B cell (primary cell): ENCODE measurements around the gene CCNF. TPM values are rescaled to one million over a fixed set of nuclear protein-coding genes. Genes with fewer than 3 reads are reported as not detected.

Experiments
- ATAC-seq: fragments of 200-7000 bp; cut with Tn5 transposase; one replicate; pipeline ENCODE4 v1.10.0; 2021; ENCODE audit warnings: low read depth, mild to moderate bottlenecking, moderate number of reproducible peaks, moderate library complexity
- CTCF ChIA-PET: fragments of 350-600 bp; sonication (Branson Sonifier 250); formaldehyde crosslinking; loops from one replicate; lab custom pipeline; 2021; ENCODE audit warnings: antibody characterized with exemption, inconsistent platforms; lab: Charles Lee
- POLR2A ChIA-PET: fragments of 350-600 bp; sonication (Branson Sonifier 250); formaldehyde crosslinking; loops from one replicate; lab custom pipeline; 2021; ENCODE audit warnings: antibody characterized with exemption; lab: Charles Lee
- DNase-seq: peaks from one replicate; pipeline ENCODE4 v3.0.0; 2013
- H2AFZ ChIP-seq: 2 replicates; pipeline ENCODE4 v1.6.1; 2012; ENCODE audit warnings: mild to moderate bottlenecking, low read depth, low read length; ENCODE audit not compliant: insufficient read depth, poor library complexity, severe bottlenecking
- H3K27ac ChIP-seq, 2 donors: 1 replicate in 1 of 2; 2 replicates in 1 of 2; pipeline ENCODE4 v1.5.1; 2012 to 2013; ENCODE audit warnings: low read length in 2 of 2, mild to moderate bottlenecking in 2 of 2, moderate library complexity in 1 of 2
- H3K27me3 ChIP-seq, 4 experiments: fragments of 200-600 bp in 1 of 4; sonication (generic) in 1 of 4; replicated peaks in 1 of 4; 1 replicate in 2 of 4; 2 replicates in 2 of 4; pipeline versions ENCODE4 v1.6.1 to v1.7.0; 2013 to 2016; ENCODE audit warnings: low read length in 3 of 4, mild to moderate bottlenecking in 2 of 4, mixed read lengths in 1 of 4, moderate library complexity in 1 of 4; ENCODE audit not compliant: insufficient read depth in 4 of 4, control insufficient read depth in 3 of 4; ENCODE audit errors: control extremely low read depth in 1 of 4
- H3K36me3 ChIP-seq, 2 experiments: replicated peaks in 1 of 2; 1 replicate in 1 of 2; 2 replicates in 1 of 2; pipeline versions ENCODE4 v1.6.1 to v1.7.1; 2013; ENCODE audit warnings: low read length in 1 of 2; ENCODE audit not compliant: insufficient read depth in 2 of 2, control insufficient read depth in 1 of 2; ENCODE audit errors: control extremely low read depth in 1 of 2, extremely low read depth in 1 of 2
- H3K4me1 ChIP-seq, 2 donors: fragments of 200-600 bp in 1 of 2; sonication (generic) in 1 of 2; 1 replicate in 1 of 2; 2 replicates in 1 of 2; pipeline versions ENCODE4 v1.5.1 to v1.6.1; 2013 to 2017; ENCODE audit warnings: low read length in 2 of 2; ENCODE audit not compliant: control insufficient read depth in 2 of 2, insufficient read depth in 2 of 2
- H3K4me2 ChIP-seq: replicated peaks from 2 replicates; pipeline ENCODE3; 2012; ENCODE audit warnings: mild to moderate bottlenecking, low read depth, low read length; ENCODE audit not compliant: poor library complexity, severe bottlenecking
- H3K4me3 ChIP-seq, 5 experiments: fragments of 200-600 bp in 1 of 5; sonication (generic) in 1 of 5; 1 replicate in 3 of 5; 2 replicates in 2 of 5; pipeline versions ENCODE4 v1.5.1 to v1.7.0; 2011 to 2016; ENCODE audit warnings: low read length in 4 of 5, mild to moderate bottlenecking in 4 of 5, low read depth in 2 of 5, control low read depth in 1 of 5, moderate library complexity in 1 of 5; ENCODE audit not compliant: insufficient read depth in 1 of 5; ENCODE audit errors: control extremely low read depth in 1 of 5, extremely low read depth in 1 of 5
- H3K79me2 ChIP-seq: fragments of 200-600 bp; sonication (generic); one replicate; pipeline ENCODE4 v1.6.0; 2016; ENCODE audit warnings: low read length; ENCODE audit not compliant: control insufficient read depth, insufficient read depth
- H3K9ac ChIP-seq: fragments of 200-600 bp; sonication (generic); 2 replicates; pipeline ENCODE4 v1.6.1; 2017; ENCODE audit warnings: mild to moderate bottlenecking, low read length, moderate library complexity
- H3K9me3 ChIP-seq, 3 donors: one replicate each; pipeline versions ENCODE4 v1.6.1 to v1.7.1; 2013; ENCODE audit warnings: low read length in 2 of 3; ENCODE audit not compliant: control insufficient read depth in 2 of 3, insufficient read depth in 1 of 3; ENCODE audit errors: control extremely low read depth in 1 of 3
- H4K20me1 ChIP-seq: 2 replicates; pipeline ENCODE4 v1.6.0; 2012; ENCODE audit warnings: mild to moderate bottlenecking, low read length; ENCODE audit not compliant: insufficient read depth, control insufficient read depth, poor library complexity, severe bottlenecking
- H3K27ac Mint-ChIP-seq: one replicate; pipeline ENCODE4 v1.8.0; 2021; ENCODE audit warnings: mixed read lengths
- H3K27me3 Mint-ChIP-seq: one replicate; pipeline ENCODE4 v1.8.0; 2021; ENCODE audit warnings: mixed read lengths
- H3K4me1 Mint-ChIP-seq: one replicate; pipeline ENCODE4 v1.8.0; 2021; ENCODE audit warnings: mixed read lengths
- H3K4me3 Mint-ChIP-seq: one replicate; pipeline ENCODE4 v1.8.0; 2021; ENCODE audit warnings: mixed read lengths
- H3K9me3 Mint-ChIP-seq: one replicate; pipeline ENCODE4 v1.8.0; 2022; ENCODE audit warnings: mixed read lengths; ENCODE audit not compliant: insufficient read depth
- EZH2 ChIP-seq: IDR thresholded peaks from 2 replicates; pipeline ENCODE4 v1.6.1; 2012; ENCODE audit warnings: borderline replicate concordance, low read depth, mild to moderate bottlenecking, moderate library complexity, low read length; ENCODE audit not compliant: insufficient read depth, poor library complexity, severe bottlenecking
- WGBS: methylation state at CpG from one replicate; pipeline ENCODE4 v1.1.5; 2013; ENCODE audit warnings: missing lambda C conversion rate; ENCODE audit not compliant: insufficient coverage; 5-methylcytosine and 5-hydroxymethylcytosine counted together
- intact Hi-C: fragments of 100-400 bp; cut with micrococcal nuclease; formaldehyde crosslinking; loops from one replicate; pipeline ENCODE4 v1.10.0; 2022
- polyA plus RNA-seq: library from polyadenylated mRNA; depleted of rRNA; stranded (reverse); fragments of >200 nt; gene quantifications from 2 replicates; pipeline ENCODE4 v1.2.3, GENCODE V29; 2012
- total RNA-seq, 2 donors: library from RNA; stranded (reverse); fragments of 120-200 nt in 1 of 2; gene quantifications; 1 replicate in 1 of 2; 2 replicates in 1 of 2; pipeline versions ENCODE4 v1.2.3 to v1.2.4, GENCODE V29; 2013 to 2022
- TF ChIP-seq, protein P1 (sequence below): fragments of 200-600 bp; IDR thresholded peaks from one replicate; pipeline ENCODE4 v1.8.0; 2022; ENCODE audit warnings: antibody characterized with exemption, mild to moderate bottlenecking

Gene CCNF
- total and polyA plus RNA-seq, 2 donors (not counting 1 experiment from before 2014, with no cell fraction given): 3.2 to 5.3 TPM

DNA sequence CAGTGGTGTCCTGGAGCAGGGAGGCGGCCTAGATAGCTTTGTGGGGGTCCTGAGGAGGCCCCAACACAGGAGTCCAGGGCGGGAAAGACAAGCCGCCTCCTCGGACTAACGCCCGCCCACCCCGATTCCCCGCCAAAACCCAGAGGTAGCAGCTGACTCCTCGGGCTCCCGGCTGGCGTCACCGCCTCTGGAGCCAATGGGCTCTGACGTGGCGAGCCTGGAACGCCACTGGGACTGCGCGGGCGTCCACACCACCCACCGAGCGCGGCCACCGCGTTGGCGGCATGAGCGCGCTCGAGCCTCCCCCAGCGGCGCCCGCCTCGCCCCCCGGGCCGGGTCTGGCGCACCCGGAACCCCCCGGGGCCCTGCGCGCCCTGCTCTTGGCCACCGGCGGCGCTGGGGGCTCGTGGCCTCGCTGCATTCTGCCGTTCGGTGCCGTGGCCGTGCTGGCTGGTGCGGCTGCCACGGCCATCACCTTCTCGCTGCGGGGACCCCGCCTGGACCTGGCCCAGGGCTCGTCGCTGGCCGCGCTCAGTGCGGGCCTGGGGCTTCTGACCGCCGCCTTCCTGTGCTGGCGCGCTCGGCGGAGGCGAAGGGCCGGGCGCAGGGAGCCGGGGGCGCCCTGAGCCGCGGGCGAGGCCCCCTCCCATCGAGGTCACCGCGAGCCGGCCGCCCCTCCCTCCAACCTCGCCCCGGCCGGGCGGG, 38.4 kb downstream of the CCNF start:
- Histone ChIP-seq H3K27me3 (peaks cover 0 to 44% (median 27%) of the 10 kb centered on the region in 4 experiments), H2AFZ (peak overlapping the region; percentile 66), H3K9ac (peak overlapping the region; percentile 66), H3K79me2 (peaks cover 1% of the 10 kb centered on the region), H3K36me3 (no peaks in the 10 kb centered on the region), H4K20me1 (peaks cover 32% of the 10 kb centered on the region), H3K4me3 (peak overlapping the region in 3 of 5 experiments; percentile 41 to 55 (median 43)), H3K27ac (no peak overlapping the region), H3K4me1 (peaks cover 48 to 57% of the 10 kb centered on the region in 2 donors), H3K4me2 (peak overlapping the region; percentile 97), H3K9me3 (no peaks in the 10 kb centered on the region)
- ATAC-seq: peak; percentile 7
- no peak overlapping the region for H3K27ac Mint-ChIP-seq
- TF ChIP-seq EZH2: no peak
- TF ChIP-seq, protein P1, sequence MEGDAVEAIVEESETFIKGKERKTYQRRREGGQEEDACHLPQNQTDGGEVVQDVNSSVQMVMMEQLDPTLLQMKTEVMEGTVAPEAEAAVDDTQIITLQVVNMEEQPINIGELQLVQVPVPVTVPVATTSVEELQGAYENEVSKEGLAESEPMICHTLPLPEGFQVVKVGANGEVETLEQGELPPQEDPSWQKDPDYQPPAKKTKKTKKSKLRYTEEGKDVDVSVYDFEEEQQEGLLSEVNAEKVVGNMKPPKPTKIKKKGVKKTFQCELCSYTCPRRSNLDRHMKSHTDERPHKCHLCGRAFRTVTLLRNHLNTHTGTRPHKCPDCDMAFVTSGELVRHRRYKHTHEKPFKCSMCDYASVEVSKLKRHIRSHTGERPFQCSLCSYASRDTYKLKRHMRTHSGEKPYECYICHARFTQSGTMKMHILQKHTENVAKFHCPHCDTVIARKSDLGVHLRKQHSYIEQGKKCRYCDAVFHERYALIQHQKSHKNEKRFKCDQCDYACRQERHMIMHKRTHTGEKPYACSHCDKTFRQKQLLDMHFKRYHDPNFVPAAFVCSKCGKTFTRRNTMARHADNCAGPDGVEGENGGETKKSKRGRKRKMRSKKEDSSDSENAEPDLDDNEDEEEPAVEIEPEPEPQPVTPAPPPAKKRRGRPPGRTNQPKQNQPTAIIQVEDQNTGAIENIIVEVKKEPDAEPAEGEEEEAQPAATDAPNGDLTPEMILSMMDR: peak; percentile 35
- POLR2A ChIA-PET: interaction anchor here (0.5 to 1.8 kb wide), 3 partner anchors 8 to 483 kb away, joined by 3 to 11 read pairs (median 5); partner anchors contain the start of genes GFER and TEDC2
- H3K27me3 Mint-ChIP-seq: peaks cover 15% of the 10 kb centered on the region
- H3K9me3 Mint-ChIP-seq: no peaks in the 10 kb centered on the region
- H3K4me3 Mint-ChIP-seq: peak overlapping the region; percentile 79
- CTCF ChIA-PET: interaction anchor here (1.2 to 2.1 kb wide), 4 partner anchors 8 to 42 kb away, joined by 3 to 6 read pairs (median 4); partner anchors contain the start of gene TEDC2
- WGBS: 2% methylated on average over 80 of the region's 80 CpGs
- DNase-seq: peak; percentile 54
- peaks cover 34% of the 10 kb centered on the region for H3K4me1 Mint-ChIP-seq
- intact Hi-C loops: no loop called here
